ENCODE data around the gene LDLRAP1.
A peak's percentile ranks its signal among the peaks of the same experiment; 100 is the strongest.

LDLRAP1 gene

DNA sequence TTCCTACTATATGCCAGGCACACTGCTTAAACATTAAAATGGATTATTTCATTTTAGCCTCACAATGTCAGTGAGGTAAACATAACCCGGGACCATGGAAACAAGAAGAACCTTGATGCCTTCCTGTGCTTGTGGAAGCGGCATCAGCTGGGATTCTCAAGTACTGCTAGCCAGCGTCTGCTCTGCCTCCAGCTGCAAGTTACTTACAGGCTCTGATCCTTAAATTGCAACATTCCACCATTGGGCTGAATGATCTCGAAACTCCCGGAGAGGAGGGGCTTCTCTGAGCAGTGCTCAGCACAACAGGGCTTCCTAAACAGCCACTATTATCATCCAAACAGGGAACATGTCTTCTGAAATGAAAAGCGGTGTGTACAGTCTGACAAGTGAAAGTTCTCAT is 66.5 kb downstream of the LDLRAP1 start:
- no peak for DNase-seq (ENCODE audit: low read depth in 2 of 2)

DNA sequence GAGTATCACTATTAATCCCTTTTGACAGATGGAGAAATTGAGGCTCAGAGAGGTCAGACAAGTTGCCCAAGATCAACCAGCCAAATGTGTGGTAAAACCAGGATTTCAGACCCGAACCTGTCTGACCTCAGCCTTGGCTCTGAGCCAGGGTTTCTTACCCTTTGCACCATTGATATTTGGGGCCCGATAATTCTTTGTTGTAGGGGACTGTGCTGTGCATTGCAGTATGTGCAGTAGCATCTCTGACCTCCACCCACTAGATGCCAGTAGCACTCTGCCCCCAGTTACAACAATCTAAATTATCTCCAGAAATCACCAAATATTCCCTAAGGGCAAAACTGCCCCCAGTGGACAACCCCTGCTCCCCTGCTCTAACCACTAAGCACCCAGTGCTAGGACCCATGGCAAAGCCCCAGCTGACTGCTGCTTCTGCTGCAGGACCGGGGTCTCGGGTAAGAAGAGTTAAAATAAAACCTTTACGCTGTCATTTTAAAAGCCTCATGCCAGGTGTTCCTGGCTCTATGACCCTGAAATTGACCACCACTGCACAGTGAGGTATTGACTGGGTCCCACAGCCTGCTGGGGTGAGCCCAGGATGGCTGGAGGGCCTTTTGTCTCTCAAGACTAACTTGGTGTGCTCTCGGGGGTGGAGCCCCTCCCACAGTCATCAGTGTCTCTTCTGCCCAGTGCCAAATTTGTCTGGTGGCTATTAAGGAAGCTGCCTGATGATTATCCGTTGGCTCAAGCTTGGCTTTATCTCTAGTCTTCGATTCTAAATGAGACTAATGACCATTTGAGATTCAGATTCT is 67.6 kb downstream of the LDLRAP1 start:
- DNase-seq (ENCODE audit: low read depth in 2 of 2) = no peak

DNA sequence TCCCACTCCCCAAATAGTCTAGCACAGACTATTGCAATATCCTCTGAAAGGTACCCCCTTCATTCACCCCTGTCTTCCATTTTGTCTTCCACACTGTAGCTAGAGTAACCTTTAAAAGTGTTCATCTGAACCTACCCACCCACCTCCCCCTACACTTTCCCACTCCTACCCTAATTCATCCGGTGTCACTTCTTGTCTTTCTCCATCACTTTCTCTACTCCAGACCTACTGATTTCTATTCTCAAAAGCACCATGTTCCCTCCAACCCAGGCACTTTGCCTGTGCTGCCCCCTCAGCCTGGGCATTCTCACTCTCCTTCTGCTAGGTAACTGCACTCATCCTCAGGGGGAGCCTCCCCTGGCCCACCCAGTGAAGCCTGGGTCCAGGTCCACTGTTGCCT is 68.4 kb downstream of the LDLRAP1 start:
- DNase-seq (ENCODE audit: low read depth in 2 of 2) = no peak

DNA sequence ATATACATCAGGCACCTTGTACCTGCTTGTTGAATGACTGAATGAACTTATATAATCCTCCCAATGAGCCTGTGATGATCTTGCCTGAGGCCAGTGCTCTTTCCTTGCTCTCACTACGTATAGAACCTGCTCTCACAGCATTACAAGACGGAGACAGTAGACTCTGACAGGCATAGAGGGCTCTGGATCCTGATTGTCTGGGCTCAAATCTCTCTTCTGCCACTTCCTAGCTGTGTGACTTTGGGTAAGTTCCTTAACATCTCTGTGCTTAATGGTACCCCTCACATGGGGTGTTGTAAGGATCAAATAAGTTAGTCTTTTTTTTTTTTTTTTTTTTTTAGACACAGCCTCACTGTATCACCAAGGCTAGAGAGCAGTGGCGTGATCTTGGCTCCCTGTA is 69.0 kb downstream of the LDLRAP1 start:
- no peak for DNase-seq (ENCODE audit: low read depth in 2 of 2)

DNA sequence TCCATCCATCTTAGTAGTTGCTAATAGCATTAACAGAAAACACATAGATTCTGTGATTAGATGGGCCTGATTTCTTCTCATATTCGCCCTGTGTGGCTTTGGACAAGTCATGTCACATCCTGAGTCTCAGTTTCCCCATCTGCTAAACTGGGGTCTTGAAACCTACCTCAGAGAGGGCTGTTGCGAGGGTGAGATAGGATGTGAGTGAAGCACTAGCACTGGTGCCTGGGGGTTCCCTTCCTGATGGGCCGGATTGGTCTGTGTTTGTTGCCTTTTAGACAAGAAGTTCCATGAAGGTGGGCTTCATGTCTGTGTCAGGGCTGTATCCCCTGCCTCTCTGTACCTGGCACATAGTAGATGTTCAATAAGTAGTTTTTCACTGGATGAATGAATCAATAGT is 69.7 kb downstream of the LDLRAP1 start:
- DNase-seq (ENCODE audit: low read depth in 2 of 2) = no peak

DNA sequence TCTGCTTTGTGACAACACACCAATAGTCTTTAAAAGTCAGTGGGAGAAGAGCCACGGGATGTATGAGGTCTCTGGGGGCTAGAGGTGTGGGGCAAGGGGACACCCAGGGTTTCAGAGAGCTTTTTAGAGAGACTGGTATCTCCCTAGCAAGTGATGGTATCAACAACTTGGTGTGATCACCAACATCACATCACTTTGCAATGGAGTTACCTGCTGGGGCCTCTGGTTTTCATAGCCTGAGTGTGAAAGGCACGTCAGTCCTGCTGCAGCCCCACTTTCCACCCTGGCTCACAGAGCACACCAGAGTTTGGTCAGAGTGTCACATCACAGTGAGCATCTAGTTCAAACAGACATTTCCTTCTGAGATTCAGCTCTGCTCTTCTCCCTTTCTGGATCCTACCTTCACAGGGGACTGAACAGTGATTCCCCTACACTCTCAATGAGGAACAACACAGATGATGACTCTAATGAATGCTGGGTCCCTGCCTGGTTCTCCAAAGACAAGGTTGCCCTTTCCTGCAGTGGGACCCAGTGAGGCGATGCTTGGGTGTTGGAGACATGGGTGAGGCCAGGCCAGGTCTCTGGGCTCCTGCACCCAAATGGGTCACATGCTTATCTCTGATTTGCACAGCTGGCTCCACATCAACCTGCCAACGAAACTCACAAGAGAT is 71.2 kb downstream of the LDLRAP1 start:
- DNase-seq (ENCODE audit: low read depth in 2 of 2) = no peak

DNA sequence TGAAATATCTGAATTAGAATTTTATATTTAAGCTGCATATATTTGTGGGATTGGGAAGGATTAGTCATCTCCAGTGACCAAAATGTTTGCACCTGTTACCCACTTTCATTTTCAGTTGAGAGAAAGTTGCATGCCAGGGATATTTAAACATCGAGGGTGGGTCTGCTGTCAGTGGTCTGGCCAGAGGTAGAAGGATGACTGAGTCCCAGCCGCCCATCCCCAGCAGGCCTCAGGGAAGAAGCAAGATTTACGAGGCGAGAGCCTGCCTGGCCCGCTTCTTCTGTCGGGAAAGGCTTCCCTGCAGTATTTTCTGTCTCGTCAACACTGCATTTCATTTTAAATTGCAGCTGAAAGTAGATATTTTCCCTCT is 71.8 kb downstream of the LDLRAP1 start:
- DNase-seq (ENCODE audit: low read depth in 2 of 2) = no peak

DNA sequence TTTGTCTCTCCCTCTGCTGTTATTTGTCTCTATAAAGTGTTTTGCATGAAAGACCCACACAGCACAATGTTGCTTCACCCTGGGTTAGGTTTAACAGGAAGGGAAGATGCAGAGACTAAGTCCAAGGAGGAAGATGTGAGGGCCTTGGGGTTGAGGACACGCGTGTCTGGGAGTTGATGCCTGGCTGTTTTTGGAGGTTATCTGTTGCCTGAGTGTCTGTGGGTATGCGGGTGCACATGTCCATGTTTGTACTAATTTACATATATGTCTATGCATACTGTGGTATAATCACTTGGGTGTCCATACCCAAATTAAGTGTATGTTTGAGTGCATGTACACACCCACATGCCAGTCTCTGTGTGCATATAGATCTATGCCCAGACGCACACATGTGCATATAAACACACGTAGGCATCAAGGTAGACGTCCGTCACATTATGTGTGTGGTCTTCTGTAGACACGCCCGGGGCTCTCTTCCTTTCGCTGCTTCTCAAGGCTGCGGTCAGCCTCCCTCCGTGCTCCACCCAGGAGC is 72.2 kb downstream of the LDLRAP1 start:
- no peak for DNase-seq (ENCODE audit: low read depth in 2 of 2)

DNA sequence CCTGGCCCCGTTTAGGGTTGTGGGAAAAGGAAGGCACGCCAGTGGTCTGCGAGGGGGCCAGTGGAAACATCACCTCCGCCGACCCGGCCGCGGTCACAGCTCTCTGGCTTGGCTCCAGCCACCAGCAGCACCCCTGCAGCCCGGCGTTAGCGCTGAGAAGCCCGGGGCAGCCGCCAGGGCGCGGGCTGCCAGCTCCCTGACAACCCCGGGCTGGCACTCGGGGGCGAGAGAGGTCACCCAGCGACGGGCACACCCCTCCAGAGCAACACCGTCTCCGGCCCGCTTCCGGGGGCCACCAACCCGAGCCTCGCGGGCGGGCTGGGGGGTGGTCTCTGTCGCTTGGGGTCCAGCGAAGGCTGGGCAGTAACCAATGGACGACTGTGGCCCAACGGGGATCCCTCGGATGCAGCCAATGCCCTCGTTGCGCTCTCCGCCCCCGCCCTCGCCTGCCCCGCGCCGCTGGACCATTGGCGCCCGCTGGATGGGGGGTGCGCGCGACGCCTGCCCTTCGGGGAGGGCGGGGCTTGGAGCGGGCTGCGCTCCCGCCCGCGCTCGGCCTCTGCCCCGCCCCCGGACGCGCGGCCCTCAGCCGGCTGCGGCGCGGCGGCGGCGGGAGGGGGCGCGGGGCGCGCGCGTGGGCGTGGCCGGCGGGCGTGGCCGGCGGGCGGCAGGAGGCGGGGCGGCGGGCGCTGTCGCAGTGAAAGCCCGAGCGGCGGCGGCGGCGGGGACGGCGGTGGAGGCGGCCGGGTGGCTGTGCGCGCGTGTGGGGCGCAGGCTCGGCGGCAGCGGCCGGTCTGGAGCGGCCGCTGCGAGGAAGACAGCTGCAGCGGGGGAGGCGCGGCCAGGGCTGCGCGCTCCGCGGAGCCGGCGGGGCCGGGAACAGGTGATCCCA is 72.9 kb downstream of the LDLRAP1 start, which contains the start of gene MAN1C1:
Gene MAN1C1 (plus strand): TSS at position 697 of the 892 bp plus-strand sequence. CDS start 1,007 bp downstream, outside the sequence.
- peak; percentile 61 to 62 for DNase-seq (ENCODE audit: low read depth in 2 of 2)

DNA sequence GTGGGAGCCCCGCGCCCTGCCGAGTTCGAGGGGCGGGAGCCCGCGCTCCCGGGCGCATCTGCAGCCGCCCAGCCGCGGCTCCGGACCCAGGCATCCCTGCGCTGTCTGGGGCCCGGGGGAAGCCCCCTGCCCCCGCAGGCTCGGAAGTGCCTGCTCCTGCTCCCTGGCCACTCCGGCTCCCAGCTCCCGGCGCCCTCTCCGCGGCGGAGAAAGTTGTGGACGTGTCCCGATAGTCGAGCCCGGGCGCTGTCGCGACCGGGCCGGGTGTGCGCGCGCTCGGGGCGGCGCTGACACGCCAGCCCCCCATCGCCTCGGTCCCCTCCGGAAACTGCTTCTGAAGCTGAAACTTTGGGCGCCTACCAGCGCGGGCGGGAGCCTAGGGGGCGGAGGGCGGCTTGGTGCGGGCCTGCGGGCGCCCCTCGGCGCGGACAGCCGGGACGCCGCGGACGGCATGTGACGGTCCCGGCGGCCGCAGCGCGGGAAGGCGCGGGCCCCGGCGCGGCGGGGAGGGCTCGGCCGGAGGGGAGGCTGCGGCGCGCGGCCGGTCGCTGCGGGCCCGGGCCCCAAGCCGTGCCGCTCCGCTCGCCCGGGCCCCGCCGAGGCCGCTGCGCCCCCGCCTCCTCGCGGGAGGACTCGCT is 73.7 kb downstream of the LDLRAP1 start:
- no peak for DNase-seq (ENCODE audit: low read depth in 2 of 2)

DNA sequence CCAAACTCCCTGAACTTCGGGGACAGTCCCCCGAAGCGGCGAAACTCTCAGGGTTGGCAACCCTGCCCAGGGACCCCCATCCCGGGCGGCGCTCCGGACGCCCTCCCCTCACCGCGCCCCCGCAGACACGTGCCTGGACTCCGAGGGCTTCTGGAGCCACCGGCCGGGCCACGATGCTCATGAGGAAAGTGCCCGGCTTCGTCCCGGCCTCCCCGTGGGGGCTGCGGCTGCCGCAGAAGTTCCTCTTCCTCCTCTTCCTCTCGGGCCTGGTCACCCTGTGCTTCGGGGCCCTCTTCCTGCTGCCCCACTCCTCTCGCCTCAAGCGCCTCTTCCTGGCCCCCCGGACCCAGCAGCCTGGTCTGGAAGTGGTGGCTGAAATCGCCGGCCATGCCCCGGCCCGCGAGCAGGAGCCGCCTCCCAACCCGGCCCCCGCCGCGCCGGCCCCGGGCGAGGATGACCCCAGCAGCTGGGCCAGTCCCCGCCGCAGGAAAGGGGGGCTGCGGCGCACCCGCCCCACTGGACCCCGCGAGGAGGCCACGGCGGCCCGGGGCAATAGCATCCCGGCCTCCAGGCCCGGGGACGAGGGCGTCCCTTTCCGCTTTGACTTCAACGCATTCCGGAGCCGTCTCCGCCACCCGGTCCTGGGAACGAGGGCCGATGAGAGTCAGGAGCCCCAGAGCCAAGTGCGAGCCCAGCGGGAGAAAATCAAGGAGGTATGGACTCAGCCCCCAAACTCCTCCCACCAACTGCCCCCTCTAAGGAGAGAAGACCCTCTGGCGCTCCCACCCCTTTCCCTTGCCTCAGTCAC is 74.4 kb downstream of the LDLRAP1 start:
- no peak for DNase-seq (ENCODE audit: low read depth in 2 of 2)

DNA sequence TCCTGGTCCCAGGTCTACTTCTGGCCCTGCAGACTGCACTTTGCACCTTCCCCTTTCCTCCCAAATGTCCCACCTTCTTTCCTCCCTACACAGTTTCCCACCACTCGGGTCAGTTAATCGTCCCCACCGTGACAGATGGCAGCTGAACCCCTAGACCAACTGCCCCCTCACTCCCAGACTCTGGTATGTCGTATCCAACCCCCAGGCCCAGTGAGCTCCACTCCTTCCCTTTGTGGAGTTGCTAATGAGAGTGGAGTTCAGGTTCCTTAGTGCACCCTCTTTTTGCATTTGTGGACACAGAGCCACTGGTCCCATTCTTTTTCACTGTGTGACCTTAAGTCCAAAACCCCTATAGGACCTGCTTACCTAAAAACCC is 75.0 kb downstream of the LDLRAP1 start:
- DNase-seq (ENCODE audit: low read depth in 2 of 2) = no peak

Data from activated CD4-positive, alpha-beta T cell treated with anti-CD3 and anti-CD28 coated beads for 24 hours (primary cell).